Activated T-cell treated with anti-CD3 and anti-CD28 coated beads, Interleukin-2, amount 50 U/mL, for 72 hours (primary cell): ENCODE data around the gene LRIG1. TPM values are rescaled to one million over a fixed set of nuclear protein-coding genes. Genes with fewer than 3 reads are reported as not detected.

Experiments
- ATAC-seq, 2 donors: fragments of 150-1000 bp; cut with Tn5 transposase; replicated peaks in 1 of 2; 2 replicates each; pipeline ENCODE4 v1.10.0; 2021; ENCODE audit warnings: moderate library complexity in 2 of 2, mild to moderate bottlenecking in 1 of 2
- DNase-seq, 2 donors: peaks; one replicate each; pipeline ENCODE4 v3.0.0; 2021 to 2022; ENCODE audit warnings: mixed read lengths in 1 of 2
- H3K27ac Mint-ChIP-seq: one replicate; pipeline ENCODE4 v1.8.0; 2022; ENCODE audit warnings: mild to moderate bottlenecking, moderate library complexity, mixed read lengths
- H3K27me3 Mint-ChIP-seq: one replicate; pipeline ENCODE4 v1.8.0; 2022; ENCODE audit warnings: low read depth, mixed read lengths
- H3K36me3 Mint-ChIP-seq, 2 donors: one replicate each; pipeline ENCODE4 v1.8.0; 2022; ENCODE audit warnings: mixed read lengths in 2 of 2, mild to moderate bottlenecking in 1 of 2; ENCODE audit not compliant: insufficient read depth in 2 of 2
- H3K4me1 Mint-ChIP-seq: one replicate; pipeline ENCODE4 v1.8.0; 2022; ENCODE audit warnings: low read depth, mixed read lengths
- H3K4me3 Mint-ChIP-seq, 2 donors: one replicate each; pipeline ENCODE4 v1.8.0; 2022; ENCODE audit warnings: mild to moderate bottlenecking in 2 of 2, mixed read lengths in 2 of 2, moderate library complexity in 2 of 2
- H3K9me3 Mint-ChIP-seq, 2 donors: one replicate each; pipeline ENCODE4 v1.8.0; 2022; ENCODE audit warnings: mixed read lengths in 2 of 2
- total RNA-seq, 2 donors: library from RNA; stranded (reverse); gene quantifications; one replicate each; pipeline ENCODE4 v1.2.3, GENCODE V29; 2022

The LRIG1 gene, protein sequence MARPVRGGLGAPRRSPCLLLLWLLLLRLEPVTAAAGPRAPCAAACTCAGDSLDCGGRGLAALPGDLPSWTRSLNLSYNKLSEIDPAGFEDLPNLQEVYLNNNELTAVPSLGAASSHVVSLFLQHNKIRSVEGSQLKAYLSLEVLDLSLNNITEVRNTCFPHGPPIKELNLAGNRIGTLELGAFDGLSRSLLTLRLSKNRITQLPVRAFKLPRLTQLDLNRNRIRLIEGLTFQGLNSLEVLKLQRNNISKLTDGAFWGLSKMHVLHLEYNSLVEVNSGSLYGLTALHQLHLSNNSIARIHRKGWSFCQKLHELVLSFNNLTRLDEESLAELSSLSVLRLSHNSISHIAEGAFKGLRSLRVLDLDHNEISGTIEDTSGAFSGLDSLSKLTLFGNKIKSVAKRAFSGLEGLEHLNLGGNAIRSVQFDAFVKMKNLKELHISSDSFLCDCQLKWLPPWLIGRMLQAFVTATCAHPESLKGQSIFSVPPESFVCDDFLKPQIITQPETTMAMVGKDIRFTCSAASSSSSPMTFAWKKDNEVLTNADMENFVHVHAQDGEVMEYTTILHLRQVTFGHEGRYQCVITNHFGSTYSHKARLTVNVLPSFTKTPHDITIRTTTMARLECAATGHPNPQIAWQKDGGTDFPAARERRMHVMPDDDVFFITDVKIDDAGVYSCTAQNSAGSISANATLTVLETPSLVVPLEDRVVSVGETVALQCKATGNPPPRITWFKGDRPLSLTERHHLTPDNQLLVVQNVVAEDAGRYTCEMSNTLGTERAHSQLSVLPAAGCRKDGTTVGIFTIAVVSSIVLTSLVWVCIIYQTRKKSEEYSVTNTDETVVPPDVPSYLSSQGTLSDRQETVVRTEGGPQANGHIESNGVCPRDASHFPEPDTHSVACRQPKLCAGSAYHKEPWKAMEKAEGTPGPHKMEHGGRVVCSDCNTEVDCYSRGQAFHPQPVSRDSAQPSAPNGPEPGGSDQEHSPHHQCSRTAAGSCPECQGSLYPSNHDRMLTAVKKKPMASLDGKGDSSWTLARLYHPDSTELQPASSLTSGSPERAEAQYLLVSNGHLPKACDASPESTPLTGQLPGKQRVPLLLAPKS
- total RNA-seq = 10 to 100 TPM; 21.6 to 44.8 TPM

DNA sequence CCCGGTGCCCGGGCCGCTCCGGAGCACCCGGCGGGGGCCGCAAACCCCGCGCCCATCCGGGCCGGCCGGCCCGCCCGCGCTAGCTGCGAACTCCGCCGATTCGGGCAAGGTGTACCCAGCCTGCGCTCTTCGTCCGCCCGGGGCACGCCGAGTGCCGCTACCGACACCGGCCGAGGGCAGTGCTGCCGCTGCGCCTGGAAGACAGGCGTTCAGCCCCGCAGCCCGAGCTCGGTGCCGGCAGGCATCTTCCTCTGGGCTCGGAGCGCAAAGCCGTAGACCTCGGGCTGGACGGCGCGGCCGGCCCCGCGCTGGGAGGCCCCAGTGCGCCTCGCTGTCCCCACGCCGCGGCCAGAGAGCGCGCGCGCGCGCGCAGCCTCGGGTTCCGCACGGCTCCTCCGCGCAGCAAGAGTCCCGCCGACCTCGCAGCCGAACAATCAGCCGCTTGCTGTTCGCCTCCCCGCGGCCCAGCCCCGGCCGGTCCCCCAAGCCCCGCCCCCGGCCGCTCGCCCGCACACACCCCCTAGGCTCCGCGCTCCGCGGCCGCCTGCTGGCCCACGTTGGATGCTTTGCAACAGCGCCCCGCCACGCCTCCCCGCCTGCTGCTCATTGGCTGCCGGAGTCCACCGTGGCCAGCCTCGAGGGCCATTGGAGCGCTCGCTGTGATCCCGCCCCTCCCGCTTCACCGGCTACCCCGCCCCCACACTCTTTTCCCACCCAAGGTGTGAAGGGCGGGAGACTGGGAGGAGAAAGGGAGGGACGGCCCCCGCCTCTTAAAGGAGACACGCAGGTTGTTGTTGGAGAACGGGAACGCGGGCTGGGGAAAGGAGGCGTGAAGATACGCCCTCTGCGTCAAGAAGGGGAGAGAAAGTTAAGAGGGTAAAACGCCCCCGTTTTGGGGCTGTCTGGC is at the start of gene LRIG1:
Gene LRIG1, minus strand, starts transcription at position 447 of the 907 bp plus-strand sequence. CDS start 615 bp downstream, outside the sequence.
- Mint-ChIP-seq H3K4me3 (peak within 1 kb of the TSS; percentile 95 to 98), H3K27ac (peak within 1 kb of the TSS; percentile 80), H3K36me3 (peaks cover 5 to 6% of the 10 kb centered on the region in 2 donors), H3K27me3 (peaks cover 40% of the 10 kb centered on the region), H3K9me3 (no peaks in the 10 kb centered on the region), H3K4me1 (peaks cover 69% of the 10 kb centered on the region)
- peak; percentile 98 to 99 for DNase-seq
- peak; percentile 94 to 96 for ATAC-seq

- H3K4me3 Mint-ChIP-seq = no peak overlapping the region
- ATAC-seq = no peak
- no peaks in the 10 kb centered on the region for H3K36me3 Mint-ChIP-seq
These were observed 44.0 kb upstream of the LRIG1 start for GRCh38 chr3:66544619-66545429.

GRCh38 chr3:66542153-66542552 is 41.3 kb upstream of the LRIG1 start:
- Mint-ChIP-seq H3K27me3 (no peaks in the 10 kb centered on the region), H3K9me3 (peaks cover 1 to 3% of the 10 kb centered on the region in 2 donors), H3K36me3 (no peaks in the 10 kb centered on the region), H3K4me3 (no peak overlapping the region), H3K4me1 (no peaks in the 10 kb centered on the region), H3K27ac (no peak overlapping the region)
- ATAC-seq (no peak), DNase-seq (no peak)

More at GRCh38 chr3:66544619-66545429, 44.0 kb upstream of the LRIG1 start:
- Mint-ChIP-seq H3K9me3 (peaks cover 1 to 3% of the 10 kb centered on the region in 2 donors), H3K27ac (no peak overlapping the region), H3K4me1 (no peaks in the 10 kb centered on the region), H3K27me3 (no peaks in the 10 kb centered on the region)
- DNase-seq = no peak

DNA sequence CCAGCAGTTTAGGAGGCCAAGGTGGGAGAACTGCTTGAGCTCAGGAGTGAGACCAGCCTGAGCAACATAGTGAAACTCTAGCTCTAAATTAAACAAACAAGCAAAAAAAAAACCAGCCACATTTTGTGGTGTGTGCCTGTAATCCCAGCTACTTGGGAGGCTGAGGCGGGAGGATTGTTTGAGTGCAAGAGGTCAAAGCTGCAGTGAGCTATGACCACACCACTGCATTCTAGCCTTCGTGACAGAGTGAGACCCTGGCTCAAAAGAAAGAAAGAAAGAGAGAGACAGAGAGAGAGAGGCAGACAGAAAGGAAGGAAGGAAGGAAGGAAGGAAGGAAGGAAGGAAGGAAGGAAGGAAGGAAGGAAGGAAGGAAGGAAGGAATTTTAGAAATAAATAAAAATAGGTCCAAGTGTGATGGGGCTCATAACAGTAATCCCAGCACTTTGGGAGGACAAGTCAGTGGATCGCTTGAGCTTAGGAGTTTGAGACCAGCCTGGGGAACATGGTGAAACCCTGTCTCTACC is 38.7 kb upstream of the LRIG1 start:
- no peaks in the 10 kb centered on the region for H3K27me3 Mint-ChIP-seq
- no peak for DNase-seq
- H3K27ac Mint-ChIP-seq = no peak overlapping the region
- no peak for ATAC-seq
- H3K9me3 Mint-ChIP-seq = peaks cover 1 to 3% of the 10 kb centered on the region in 2 donors
- no peak overlapping the region for H3K4me3 Mint-ChIP-seq
- no peaks in the 10 kb centered on the region for H3K36me3 Mint-ChIP-seq
- H3K4me1 Mint-ChIP-seq = no peaks in the 10 kb centered on the region

DNA sequence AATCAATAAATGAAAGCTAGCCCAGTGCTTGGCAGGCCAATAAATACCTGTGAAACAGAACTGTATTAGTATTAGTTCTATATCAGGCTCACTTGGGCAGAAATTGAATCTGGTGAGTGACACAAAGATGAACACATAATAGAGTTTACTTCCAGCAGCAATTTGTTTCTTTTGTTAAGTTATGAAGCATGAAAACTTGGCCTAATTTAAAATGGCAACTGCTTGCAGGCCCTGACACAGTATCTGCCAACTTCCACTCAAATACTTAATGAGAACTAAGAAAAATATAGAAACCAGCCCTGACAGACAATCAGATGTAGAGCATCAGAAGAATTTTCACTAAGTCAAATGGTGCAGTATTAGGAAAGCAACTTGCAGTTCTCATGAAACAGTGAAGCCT is 37.6 kb upstream of the LRIG1 start:
- Mint-ChIP-seq H3K4me1 (no peaks in the 10 kb centered on the region), H3K27ac (no peak overlapping the region), H3K9me3 (no peaks in the 10 kb centered on the region), H3K27me3 (no peaks in the 10 kb centered on the region), H3K4me3 (no peak overlapping the region), H3K36me3 (no peaks in the 10 kb centered on the region)
- ATAC-seq (no peak), DNase-seq (no peak)

DNA sequence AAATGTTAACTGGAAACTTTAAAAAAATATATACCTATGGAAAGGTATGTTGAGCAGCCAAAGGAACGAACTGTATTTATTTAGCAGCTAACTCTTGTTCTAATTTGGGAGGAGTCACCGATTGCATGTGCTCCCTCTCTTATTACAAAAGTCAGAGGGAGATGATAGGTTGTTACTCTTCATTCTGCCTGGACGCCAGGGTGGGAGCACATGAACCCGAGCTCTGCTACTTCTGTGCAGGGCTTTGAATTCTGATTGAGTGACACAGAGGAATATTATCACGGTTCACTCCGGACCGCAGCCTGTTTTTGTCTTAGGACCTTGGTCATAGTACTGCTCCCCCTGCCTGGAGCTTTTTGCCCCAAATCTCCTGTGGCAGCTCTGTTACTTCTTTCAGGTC is 36.9 kb upstream of the LRIG1 start:
- Mint-ChIP-seq H3K27me3 (no peaks in the 10 kb centered on the region), H3K36me3 (no peaks in the 10 kb centered on the region), H3K4me3 (no peak overlapping the region), H3K27ac (no peak overlapping the region), H3K9me3 (no peaks in the 10 kb centered on the region), H3K4me1 (no peaks in the 10 kb centered on the region)
- no peak for DNase-seq
- ATAC-seq = no peak

DNA sequence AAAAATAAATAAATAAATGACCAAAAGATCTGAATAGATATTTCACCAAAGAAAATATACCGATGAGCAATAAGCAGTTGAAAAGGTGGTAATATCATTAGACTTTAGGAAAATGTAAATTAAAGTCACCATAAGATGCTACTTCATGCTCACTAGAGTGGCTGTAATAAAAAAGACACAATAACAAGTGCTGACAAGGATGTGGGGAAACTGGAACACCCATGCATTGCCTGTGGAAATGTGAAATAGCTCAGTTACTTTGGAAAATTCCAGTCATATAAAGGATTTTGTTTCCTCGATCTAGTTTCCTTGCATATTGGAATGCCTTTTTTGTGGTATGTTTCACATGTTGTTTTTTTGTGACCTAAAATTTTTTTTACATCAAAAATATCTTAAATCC is 36.0 kb upstream of the LRIG1 start:
- no peak for ATAC-seq
- Mint-ChIP-seq H3K4me1 (no peaks in the 10 kb centered on the region), H3K27me3 (no peaks in the 10 kb centered on the region), H3K9me3 (no peaks in the 10 kb centered on the region), H3K27ac (no peak overlapping the region), H3K4me3 (no peak overlapping the region), H3K36me3 (no peaks in the 10 kb centered on the region)
- DNase-seq = no peak

- ATAC-seq (no peak), DNase-seq (no peak)
- Mint-ChIP-seq H3K9me3 (no peaks in the 10 kb centered on the region), H3K27ac (no peak overlapping the region), H3K27me3 (no peaks in the 10 kb centered on the region), H3K4me3 (no peak overlapping the region), H3K36me3 (no peaks in the 10 kb centered on the region), H3K4me1 (no peaks in the 10 kb centered on the region)
These were observed 33.6 kb upstream of the LRIG1 start for GRCh38 chr3:66534304-66534845.

DNA sequence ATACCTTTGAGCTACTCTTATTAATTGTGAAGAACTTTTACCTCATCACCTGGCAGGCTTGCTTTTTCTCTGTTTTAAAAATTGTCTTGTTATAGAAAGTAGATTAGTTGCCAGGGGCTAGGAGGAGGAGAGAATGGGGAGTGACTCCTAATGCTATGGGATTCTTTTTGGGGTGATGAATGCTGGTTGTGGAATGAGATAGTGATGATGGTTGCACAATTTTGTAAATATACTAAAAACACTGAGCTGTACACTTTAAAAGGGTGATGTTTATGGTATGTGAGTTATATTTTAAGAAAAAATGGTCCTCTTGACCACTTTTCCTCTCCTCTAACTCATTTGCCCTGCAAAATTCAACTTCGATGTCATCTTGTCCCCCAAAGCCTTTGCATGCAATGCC is 31.8 kb upstream of the LRIG1 start:
- H3K4me1 Mint-ChIP-seq = no peaks in the 10 kb centered on the region
- ATAC-seq (no peak), DNase-seq (no peak)
- H3K27ac Mint-ChIP-seq = no peak overlapping the region
- H3K4me3 Mint-ChIP-seq = no peak overlapping the region
- no peaks in the 10 kb centered on the region for H3K27me3 Mint-ChIP-seq
- H3K36me3 Mint-ChIP-seq = no peaks in the 10 kb centered on the region
- H3K9me3 Mint-ChIP-seq = no peaks in the 10 kb centered on the region

- ATAC-seq (no peak), DNase-seq (no peak)
- H3K4me3 Mint-ChIP-seq = no peak overlapping the region
- H3K36me3 Mint-ChIP-seq = no peaks in the 10 kb centered on the region
- no peaks in the 10 kb centered on the region for H3K9me3 Mint-ChIP-seq
- H3K27ac Mint-ChIP-seq = no peak overlapping the region
- no peaks in the 10 kb centered on the region for H3K27me3 Mint-ChIP-seq
- no peaks in the 10 kb centered on the region for H3K4me1 Mint-ChIP-seq
These were observed 31.4 kb upstream of the LRIG1 start for GRCh38 chr3:66532160-66532587.

DNA sequence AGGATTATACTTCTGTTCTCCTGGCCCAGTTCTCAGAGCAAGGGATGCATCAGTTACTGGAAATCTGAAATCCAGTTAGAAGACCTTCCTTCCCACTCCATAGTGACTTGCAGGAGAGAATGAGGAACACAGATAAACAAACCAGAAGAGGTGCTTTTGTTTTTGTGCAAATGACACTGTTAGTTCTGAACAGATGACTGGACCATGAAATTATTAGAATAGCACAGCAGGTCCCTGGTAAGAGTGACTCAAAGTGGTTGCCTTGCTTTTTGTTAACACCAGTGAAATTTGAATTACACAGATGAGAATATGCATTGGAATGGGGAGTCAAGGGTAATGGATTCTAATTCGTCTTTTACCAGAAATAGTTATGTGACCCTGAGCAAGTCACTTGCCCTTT is 30.4 kb upstream of the LRIG1 start:
- DNase-seq = no peak
- Mint-ChIP-seq H3K4me1 (no peaks in the 10 kb centered on the region), H3K9me3 (no peaks in the 10 kb centered on the region), H3K36me3 (no peaks in the 10 kb centered on the region), H3K27me3 (peaks cover 1% of the 10 kb centered on the region), H3K4me3 (no peak overlapping the region), H3K27ac (no peak overlapping the region)
- no peak for ATAC-seq
